DMS153 (cell line): ENCODE results near the gene EVA1A.

Source experiments
- DNase-seq: peaks from one replicate; lab custom pipeline; 2025; lab: John Stamatoyannopoulos, UW

Gene EVA1A

GRCh38 chr2:75541430-75541829 lies 19.3 kb downstream of the EVA1A start:
- no peak for DNase-seq

- DNase-seq, result no peak
Measured at GRCh38 chr2:75540994-75541393, 19.7 kb downstream of the EVA1A start.

GRCh38 chr2:75539955-75540716 lies 20.6 kb downstream of the EVA1A start:
- DNase-seq, result no peak

GRCh38 chr2:75538521-75539490 lies 21.9 kb downstream of the EVA1A start:
- DNase-seq, result no peak

- DNase-seq, result no peak
Measured at GRCh38 chr2:75537658-75538057, 23.1 kb downstream of the EVA1A start.

- no peak for DNase-seq
Measured at GRCh38 chr2:75533135-75533534, 27.6 kb downstream of the EVA1A start.

GRCh38 chr2:75532488-75532887 lies 28.3 kb downstream of the EVA1A start:
- DNase-seq, result no peak

- peak; percentile 18 for DNase-seq
Measured at GRCh38 chr2:75528221-75528977, 32.3 kb downstream of the EVA1A start.

GRCh38 chr2:75527676-75528075 lies 33.1 kb downstream of the EVA1A start:
- no peak for DNase-seq

- DNase-seq, result no peak
Measured at GRCh38 chr2:75526842-75527241, 33.9 kb downstream of the EVA1A start.

GRCh38 chr2:75525434-75526310 lies 35.1 kb downstream of the EVA1A start:
- no peak for DNase-seq

GRCh38 chr2:75524276-75524911 lies 36.3 kb downstream of the EVA1A start:
- no peak for DNase-seq

GRCh38 chr2:75523313-75524275 lies 37.1 kb downstream of the EVA1A start:
- no peak for DNase-seq

GRCh38 chr2:75522543-75523312 lies 38.0 kb downstream of the EVA1A start:
- DNase-seq, result no peak

- no peak for DNase-seq
Measured at GRCh38 chr2:75521225-75521872, 39.4 kb downstream of the EVA1A start.

- no peak for DNase-seq
Measured at GRCh38 chr2:75519843-75520242, 40.9 kb downstream of the EVA1A start.

- DNase-seq, result no peak
Measured at GRCh38 chr2:75518638-75519465, 41.9 kb downstream of the EVA1A start.
